SIG-M5 (cell line): Measurements from ENCODE around the gene SDK2.

Experiments used
- DNase-seq: peaks from one replicate; lab custom pipeline; 2025; lab: John Stamatoyannopoulos, UW

Gene SDK2, protein sequence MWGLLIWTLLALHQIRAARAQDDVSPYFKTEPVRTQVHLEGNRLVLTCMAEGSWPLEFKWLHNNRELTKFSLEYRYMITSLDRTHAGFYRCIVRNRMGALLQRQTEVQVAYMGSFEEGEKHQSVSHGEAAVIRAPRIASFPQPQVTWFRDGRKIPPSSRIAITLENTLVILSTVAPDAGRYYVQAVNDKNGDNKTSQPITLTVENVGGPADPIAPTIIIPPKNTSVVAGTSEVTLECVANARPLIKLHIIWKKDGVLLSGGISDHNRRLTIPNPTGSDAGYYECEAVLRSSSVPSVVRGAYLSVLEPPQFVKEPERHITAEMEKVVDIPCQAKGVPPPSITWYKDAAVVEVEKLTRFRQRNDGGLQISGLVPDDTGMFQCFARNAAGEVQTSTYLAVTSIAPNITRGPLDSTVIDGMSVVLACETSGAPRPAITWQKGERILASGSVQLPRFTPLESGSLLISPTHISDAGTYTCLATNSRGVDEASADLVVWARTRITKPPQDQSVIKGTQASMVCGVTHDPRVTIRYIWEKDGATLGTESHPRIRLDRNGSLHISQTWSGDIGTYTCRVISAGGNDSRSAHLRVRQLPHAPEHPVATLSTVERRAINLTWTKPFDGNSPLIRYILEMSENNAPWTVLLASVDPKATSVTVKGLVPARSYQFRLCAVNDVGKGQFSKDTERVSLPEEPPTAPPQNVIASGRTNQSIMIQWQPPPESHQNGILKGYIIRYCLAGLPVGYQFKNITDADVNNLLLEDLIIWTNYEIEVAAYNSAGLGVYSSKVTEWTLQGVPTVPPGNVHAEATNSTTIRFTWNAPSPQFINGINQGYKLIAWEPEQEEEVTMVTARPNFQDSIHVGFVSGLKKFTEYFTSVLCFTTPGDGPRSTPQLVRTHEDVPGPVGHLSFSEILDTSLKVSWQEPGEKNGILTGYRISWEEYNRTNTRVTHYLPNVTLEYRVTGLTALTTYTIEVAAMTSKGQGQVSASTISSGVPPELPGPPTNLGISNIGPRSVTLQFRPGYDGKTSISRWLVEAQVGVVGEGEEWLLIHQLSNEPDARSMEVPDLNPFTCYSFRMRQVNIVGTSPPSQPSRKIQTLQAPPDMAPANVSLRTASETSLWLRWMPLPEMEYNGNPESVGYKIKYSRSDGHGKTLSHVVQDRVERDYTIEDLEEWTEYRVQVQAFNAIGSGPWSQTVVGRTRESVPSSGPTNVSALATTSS (N-terminal part only)

GRCh38 chr17:73644145-73645049, at the start of gene SDK2:
Gene SDK2, minus strand, starts transcription at chr17:73644445. Its CDS starts 357 bp downstream, at chr17:73644088.
- no peak for DNase-seq

GRCh38 chr17:73693071-73693470, 48.8 kb upstream of the SDK2 start:
- DNase-seq, result no peak

- no peak for DNase-seq
Observed at GRCh38 chr17:73691321-73691766, 47.1 kb upstream of the SDK2 start.

DNA sequence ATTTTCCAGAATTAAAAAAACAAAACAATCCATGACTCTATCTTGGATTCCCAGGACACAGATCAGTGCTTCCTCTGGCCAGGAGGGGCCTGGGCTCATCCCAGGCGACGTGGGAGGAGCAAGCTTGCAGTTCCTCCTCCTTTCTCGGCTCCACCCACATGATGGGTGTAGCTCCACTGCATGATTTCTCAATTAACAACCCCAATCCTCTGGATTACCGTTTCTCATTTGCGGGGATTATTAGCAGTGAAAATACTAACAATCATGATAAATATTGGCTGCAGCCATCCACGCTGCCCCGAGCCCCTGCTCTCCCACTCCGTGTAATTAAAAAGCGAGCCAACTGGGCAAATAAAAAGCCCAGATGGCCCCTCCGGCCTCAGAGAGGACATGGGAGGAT, 46.4 kb upstream of the SDK2 start:
- no peak for DNase-seq

GRCh38 chr17:73689596-73690275, 45.5 kb upstream of the SDK2 start:
- no peak for DNase-seq

- no peak for DNase-seq
Observed at GRCh38 chr17:73686961-73687360, 42.7 kb upstream of the SDK2 start.

GRCh38 chr17:73686126-73686525, 41.9 kb upstream of the SDK2 start:
- no peak for DNase-seq

DNA sequence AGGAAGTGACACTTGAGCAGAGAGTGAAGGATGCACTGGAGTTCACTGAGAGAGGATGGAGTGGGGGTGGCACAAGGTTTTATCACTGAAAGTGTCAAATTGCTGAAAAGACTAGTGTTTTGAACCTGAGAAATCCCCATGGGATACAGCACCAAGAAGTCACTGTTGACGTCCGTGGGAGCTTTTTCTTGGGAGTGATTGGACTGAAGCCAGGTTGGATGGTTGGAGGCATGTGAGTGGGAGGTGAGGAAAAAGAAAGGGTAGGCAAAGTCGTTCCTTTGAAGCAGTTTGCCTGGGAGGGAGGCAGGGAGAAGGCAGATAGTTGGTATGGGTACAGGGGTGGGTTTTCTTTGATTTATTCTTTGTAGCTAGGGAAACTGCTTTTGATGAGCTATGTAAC, 39.9 kb upstream of the SDK2 start:
- no peak for DNase-seq

- DNase-seq, result no peak
Observed at GRCh38 chr17:73683771-73684170, 39.5 kb upstream of the SDK2 start.

DNA sequence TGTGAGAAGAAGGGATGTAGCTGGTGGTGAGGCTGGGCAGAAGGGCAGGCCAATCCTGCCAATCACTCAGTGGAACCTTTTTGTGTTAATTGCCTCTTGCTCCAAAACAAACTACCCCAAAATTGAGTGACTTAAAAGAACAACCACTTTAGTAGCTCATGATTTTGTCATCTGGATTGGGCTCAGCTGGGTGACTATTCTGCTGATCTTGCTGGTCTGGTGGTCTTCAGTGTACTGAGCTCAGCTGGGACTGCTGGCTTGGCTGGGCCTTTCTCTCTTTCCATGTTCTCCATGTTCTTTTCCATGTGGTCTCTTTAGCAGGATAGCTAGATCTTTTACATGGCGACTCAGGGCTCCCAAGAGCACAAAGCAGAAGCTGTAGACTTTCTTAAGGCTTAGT, 37.7 kb upstream of the SDK2 start:
- DNase-seq, result no peak

GRCh38 chr17:73679476-73679875, 35.2 kb upstream of the SDK2 start:
- no peak for DNase-seq

- no peak for DNase-seq
Observed at GRCh38 chr17:73678999-73679398, 34.8 kb upstream of the SDK2 start.

DNA sequence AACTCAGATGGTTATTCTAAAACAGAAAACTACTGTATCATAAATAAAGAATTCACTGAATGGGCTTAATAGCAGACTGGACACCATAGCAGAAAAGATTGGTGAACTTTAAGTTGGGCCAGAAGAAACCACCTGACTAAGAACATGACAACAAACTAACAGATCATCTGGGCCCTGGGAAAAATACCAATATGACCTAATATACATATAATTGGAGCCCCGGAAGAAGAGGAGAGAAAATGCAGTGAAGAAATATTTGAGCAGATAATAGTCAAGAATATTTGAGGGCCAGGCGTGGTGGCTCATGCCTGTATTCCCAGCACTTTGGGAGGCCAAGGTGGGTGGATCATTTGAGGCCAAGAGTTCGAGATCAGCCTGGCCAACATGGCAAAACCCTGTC, 25.5 kb upstream of the SDK2 start:
- DNase-seq, result no peak

- no peak for DNase-seq
Observed at GRCh38 chr17:73667181-73667959, 23.1 kb upstream of the SDK2 start.

- no peak for DNase-seq
Observed at GRCh38 chr17:73663614-73664013, 19.4 kb upstream of the SDK2 start.

DNA sequence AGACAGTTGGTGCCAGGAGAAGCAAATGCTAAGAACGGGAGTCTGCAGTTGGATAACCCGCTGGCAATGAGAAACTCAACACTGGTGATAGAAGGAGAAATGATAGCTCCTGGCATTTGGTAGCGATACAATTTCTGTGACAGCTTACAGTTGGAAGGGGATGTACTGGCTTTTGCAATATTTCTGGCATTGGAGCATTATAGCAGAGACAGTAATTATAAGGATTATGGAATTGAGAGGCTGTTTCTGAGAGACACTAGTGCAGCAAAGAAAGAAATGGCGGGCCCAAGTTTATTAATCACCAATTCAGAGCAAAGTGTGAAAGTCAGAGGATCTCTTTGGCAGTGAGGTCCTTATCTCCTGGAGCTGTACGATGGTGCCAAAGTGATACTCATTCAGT, 16.1 kb upstream of the SDK2 start:
- DNase-seq, result no peak

- DNase-seq, result no peak
Observed at GRCh38 chr17:73658821-73659515, 14.7 kb upstream of the SDK2 start.

DNA sequence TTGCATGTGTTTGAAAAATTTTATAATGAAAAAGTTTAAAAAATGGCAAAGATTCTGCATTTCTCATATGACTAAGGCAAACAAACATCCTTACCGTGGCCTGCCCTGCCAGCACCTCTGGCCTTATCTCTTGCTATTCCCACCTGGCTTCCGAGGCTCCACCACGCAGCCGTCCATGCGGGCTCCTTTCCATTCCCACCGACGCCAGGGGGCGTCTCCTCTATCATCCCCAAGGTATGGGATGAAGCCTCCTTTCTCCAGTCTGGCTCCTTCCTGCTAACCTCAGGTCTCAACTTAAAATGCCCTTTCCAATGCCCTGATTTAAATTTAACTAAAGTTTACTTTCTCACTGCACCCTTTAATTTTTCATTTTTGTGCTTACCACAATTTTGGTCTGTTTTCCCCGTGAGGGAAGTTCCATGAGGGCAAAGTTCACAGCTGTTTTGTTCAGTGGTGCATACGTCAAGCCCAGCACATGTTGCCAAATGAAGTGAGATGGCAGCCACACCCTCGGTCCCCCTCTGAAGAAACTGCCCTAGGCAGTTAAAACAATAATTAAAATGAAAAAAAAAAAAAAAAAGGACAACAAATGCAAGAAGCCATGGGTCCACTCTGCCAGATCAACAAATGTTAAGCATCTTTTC, 13.3 kb upstream of the SDK2 start:
- no peak for DNase-seq

- DNase-seq, result no peak
Observed at GRCh38 chr17:73654241-73654640, 10.0 kb upstream of the SDK2 start.
